Right renal pelvis (tissue), 4 donors: ENCODE results near the gene PDK2. TPM values are rescaled to one million over a fixed set of nuclear protein-coding genes. Genes with fewer than 3 reads are reported as not detected.

ENCODE experiments used
- DNase-seq, 4 donors: peaks; one replicate each; pipeline ENCODE4 v3.0.0-alpha.2; 2013; ENCODE audit warnings: low read depth in 4 of 4, low spot score in 3 of 4, missing footprints in 1 of 4
- polyA plus RNA-seq, 4 donors: library from polyadenylated mRNA; unstranded; fragments of 120-200 nt; gene quantifications; one replicate each; pipeline ENCODE4 v1.2.1, GENCODE V29; 2013; ENCODE audit not compliant: insufficient read length in 4 of 4

The PDK2 gene
- polyA plus RNA-seq, 4 donors, result 115 to 128 (median 125) TPM

DNA sequence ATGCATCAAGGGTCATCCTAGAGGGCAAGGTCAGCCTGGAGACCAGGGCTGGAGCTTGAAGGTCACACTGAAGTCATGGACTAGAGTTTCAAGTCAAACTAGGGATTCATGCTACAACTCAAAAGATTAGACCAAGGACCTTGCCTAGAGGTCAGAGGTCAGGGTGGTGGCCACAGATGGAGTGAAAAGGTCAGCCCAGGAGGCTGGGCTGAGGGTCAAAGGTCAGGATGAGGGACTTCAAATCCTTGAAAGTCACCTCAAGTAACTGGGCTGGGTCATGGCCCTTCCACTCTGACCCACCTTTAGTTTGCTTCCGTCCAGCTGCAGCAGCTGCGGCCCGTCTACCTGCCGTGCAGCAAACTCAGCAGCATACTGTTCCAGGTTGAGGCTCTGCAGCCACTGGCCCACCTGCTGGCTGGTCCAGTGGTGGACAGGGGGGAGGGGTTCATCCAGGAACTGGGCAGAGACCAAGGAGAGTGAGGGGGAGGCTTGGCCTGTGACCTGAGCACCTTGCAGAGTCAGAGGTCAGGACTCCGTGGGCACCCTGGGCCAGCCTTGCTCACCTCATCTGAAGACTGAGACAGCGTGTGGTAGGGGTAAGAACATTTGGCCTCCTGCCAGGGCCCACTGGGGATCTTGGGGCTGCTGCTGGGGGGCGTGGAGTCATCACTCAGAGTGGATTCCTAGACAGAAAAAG lies 18.6 kb downstream of the PDK2 start:
- no peak for DNase-seq

DNA sequence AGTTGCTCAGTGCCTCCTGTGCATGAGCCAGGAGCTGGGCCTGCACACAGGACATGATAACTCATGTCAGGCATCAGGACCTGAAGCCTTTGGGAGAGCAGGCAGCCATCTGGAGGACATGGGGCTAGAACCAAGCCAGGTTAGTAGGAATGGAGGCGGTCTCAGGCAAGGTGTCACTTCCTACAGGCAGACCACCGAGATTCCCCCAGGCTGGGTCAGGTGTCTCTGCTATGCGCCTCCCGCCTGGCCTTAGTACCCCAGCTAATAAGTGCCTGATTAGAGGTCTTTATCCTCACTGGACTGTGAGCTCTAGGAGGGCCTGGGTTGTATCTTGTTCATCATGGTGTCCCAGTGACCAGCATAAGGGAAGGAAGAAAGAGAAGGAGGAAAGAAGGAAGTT lies 19.2 kb downstream of the PDK2 start:
- DNase-seq, result no peak

DNA sequence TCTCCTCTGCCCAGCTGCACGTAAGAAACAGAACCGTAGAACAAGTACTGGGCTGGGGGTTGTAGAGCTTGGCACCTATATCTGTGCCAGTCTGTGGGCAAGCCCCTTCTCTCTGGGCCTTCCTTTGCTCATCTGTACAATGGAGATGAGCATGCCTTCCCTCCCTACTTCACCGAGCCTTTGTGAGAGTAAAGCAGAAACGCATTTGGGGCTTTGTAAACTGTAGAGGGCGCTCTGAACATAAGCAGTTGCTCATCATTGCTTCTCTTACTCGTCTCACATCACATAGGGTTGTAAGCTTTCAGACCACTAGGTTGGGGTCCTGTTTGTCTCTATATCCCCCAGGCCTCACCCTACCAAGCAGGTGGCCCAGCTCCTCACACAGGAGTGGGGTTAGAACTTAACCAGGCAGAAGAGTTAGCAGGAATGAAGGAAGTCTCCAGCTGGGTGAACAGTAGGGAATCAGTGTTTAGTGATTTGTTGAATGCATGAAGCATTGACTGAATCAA lies 19.8 kb downstream of the PDK2 start:
- DNase-seq, result no peak

GRCh38 chr17:50115756-50116155 lies 20.6 kb downstream of the PDK2 start:
- no peak for DNase-seq

DNA sequence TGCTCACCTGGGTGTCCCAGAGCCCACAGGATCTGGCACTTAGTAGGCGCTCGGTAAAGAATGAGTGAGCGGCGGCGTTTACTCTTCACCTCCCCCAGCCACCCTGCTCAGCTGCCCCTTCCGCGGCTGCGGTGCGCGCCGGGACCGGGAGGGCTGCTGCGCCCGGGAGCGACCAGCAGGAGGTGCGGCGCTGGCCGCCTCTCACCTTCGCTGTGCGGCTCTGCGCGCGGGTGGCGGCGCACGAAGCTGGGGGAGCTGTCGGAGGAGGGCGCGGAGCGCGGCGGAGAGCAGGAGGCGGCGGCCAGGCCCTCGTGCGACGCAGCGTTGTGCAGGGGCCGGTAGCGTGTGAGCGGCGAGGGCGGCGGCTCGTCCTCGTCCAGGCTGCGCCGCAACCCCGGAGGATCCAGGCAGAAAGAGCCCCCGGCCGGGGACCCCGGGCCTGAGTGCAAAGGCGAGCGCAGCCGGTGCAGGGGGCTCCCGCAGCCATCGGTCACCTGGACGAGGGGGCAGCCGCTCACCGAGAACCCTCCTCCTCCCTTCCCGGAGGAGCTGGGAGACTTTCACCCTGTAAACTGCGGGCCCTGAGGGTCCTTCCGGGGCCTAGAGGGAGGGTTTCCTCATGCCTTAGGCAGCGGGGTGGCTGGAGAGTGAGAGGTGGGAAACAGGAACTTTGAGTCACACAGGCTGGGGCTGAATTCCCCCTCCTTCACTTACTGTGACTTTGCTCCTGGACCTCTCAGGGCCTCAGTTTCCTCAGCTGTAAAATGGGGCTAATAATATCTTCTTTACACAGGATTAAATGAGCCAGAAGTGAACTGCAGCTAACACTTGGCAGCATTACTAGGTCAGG lies 22.3 kb downstream of the PDK2 start:
- DNase-seq, result no peak

DNA sequence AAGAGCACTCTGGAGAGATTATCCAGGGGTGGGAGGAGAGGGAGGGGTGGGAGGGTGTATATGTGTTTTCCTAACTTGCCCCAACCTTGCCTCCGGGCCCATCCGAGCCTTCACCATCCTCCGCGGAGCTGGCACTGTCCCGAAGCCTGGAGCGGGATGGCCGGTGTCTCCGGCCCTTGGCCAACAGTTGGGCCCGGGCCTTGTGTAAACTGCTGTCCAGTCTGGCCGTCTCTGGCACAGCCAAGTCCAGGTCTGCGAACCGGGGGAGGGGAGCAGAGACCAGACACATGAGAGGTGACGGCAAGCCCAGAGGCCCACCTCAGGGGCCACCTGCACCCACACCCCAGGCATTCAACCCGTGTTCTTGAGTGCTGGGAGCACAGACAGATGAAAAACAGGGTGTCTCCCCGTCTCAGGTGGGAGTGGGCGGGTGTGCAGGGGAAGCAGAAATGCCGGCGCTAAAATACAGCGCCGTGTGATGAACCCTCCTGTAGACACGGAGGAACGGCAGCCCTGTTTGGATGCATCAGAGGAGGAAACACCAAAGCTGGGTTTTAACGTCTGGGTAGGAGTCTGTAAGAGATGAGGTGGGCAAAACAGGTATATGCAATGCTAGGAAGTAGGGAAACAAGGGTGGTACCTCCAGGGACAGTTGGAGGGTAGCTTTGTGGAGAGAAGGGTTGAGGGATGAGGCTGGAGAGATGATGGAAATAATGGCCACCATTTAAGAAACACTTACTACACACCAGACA lies 23.1 kb downstream of the PDK2 start:
- DNase-seq, result no peak

DNA sequence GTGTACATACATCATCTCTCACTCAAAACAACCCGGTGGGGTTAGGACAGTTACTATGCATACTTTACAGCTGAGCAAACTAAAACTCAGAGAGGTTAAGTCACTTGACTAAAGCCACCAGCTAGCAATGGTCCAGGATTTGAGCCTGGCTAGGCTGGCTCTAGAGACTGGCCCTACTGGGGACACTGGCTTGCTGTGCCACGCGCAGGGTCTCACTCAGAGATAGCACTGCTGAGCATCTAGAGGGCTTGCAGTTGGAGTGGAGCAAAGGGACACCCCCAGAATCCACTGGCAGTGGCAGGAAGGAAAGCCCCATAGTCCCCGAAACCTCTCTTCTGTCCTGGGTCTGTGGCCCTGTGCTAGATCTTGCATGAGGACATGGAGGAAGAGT lies 23.7 kb downstream of the PDK2 start:
- no peak for DNase-seq

- no peak for DNase-seq
Observed at GRCh38 chr17:50120475-50121253, 25.5 kb downstream of the PDK2 start.

DNA sequence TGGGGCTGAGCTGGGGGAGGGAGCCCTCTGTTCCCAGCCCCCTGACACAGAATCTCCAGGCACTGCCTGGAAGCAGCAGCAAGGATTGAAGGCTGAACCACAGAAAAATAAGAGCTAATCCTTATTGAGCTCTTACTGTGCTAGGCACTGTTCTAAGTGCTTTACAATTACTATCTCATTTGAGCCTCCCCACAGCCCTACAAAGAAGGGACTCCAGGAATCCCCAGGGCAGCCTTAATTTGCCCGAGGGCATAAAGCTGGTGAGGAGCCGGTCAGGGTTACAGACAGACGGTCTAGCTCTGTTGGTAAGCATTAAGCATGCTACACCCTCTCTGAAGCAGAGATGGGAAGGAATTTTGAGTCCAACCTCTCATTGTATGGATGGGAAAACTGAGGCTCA lies 27.8 kb downstream of the PDK2 start:
- DNase-seq, result no peak

GRCh38 chr17:50123649-50124349 lies 28.6 kb downstream of the PDK2 start:
- DNase-seq, result no peak

GRCh38 chr17:50125420-50125997 lies 30.4 kb downstream of the PDK2 start:
- no peak for DNase-seq

DNA sequence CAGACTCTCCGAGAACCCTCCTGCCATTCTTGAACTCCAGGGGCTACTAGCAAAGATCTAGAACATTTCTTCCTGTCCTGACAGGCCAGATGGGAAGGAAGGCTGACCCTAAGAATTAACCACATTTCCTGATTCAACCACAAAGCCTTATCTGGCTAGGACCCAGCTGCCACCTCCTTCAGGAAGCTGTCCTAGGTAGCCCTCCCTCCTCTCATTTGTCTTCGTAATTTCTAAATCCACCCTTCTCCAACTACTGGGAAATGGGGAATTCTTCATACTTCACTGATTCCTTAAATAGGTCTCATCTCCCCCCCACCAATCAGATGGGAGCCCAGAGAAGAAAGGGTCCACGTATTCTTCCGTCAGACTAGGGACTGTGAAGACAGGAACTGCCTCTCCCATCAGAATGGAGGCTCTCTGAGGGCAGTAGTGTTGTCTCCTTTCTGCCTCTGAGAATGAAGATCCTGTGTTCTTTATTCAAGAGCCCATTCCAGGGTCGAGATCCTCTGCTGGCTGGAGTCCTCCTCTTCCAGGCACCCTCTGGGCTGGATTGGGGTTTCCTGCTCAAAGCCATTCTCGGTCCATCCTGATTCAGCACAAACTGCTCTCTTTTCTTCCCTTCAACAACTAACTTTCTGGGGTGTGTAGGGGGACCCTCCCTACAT lies 32.7 kb downstream of the PDK2 start:
- no peak for DNase-seq

DNA sequence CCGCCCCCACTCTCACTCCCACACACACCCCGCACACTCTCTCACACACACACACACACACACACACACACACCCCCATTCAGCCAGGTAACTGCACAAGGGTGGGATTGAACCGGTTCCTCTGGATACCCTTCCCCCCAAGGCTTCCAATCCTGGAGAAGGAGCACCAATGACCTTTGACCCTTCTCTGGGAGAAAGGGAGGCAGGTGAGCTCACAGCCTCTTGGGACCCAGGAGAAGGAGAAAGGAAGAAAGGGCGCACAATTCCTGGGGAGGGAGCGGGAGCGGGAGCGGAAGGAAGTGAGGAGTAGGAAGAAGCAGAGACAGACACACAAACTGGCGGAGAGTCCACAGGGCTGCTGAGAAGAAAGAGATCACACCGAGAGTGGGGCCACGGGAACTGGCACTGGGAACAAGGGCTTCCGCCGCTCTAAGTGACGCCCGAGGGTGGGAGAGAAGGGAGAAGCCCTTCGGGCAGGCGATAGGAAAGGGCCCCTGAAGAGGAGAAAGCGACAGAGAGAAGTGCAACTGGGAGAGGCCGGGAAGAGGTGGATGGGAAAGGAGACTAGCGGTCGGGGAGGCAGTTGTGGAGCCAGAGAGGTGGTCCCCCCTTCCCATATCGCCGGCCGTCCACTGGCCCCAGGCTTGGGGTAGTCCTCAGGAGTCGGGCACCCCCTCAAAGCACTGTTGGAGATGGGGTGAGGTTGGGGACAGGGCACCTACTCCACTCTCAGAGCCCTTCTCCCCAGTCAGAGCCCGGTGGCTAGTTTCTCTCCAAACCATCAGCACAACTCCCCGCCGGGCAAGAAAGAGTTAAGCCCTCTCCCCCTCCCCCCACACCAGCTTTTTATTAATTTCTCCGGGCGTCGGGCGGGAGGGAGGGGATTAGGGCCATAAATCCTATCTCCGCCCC lies 33.5 kb downstream of the PDK2 start:
- no peak for DNase-seq

DNA sequence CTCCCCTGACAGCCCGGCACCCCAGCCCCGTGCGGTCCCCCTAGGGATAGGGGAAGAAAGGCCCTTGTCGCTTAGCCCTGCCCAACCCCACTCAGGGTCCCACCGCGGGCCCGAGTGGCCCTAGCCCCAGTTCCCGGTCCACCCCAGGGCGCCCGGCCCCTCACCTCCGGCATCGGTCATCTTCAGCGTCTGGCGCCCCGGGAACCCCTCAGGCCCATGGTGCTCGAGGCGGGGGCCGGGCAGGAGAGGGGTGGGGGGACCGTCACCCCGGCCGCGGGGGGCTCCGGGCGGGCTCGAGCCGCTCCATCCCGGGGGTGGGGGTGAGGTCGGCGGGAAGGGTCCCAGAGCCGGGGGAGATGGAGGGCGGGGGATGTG lies 34.2 kb downstream of the PDK2 start:
- DNase-seq, result no peak

- DNase-seq, result no peak
Observed at GRCh38 chr17:50129728-50130558, 34.8 kb downstream of the PDK2 start, which contains the start of gene SAMD14. Gene SAMD14, minus strand, starts transcription at chr17:50130160. Its CDS starts 5,201 bp downstream, at chr17:50124959.

GRCh38 chr17:50130559-50131305 lies 35.6 kb downstream of the PDK2 start:
- DNase-seq, result no peak
